ENCODE measurements around the gene CLDND2. TPM values are rescaled to one million over a fixed set of nuclear protein-coding genes. Genes with fewer than 3 reads are reported as not detected.

Gene CLDND2
- total RNA-seq, 1 donor from 2014 or later, result not detected

GRCh38 chr19:51346742-51347141, 22.1 kb downstream of the CLDND2 start:
- H3K4me1 ChIP-seq, result no peaks in the 10 kb centered on the region
- TF ChIP-seq CTCF (IDR thresholded peaks at IDR 0.05), result no peak
- no peaks in the 10 kb centered on the region for H3K9me3 ChIP-seq
- DNase-seq (ENCODE audit: low spot score in 2 of 2), result no peak
- H3K36me3 ChIP-seq, result peaks cover 20 to 40% of the 10 kb centered on the region in 2 donors
- no peak overlapping the region for H3K27ac ChIP-seq
- intact Hi-C loops (cut with DNase I), result no loop called here
- H3K4me3 ChIP-seq, result no peak overlapping the region
- no peaks in the 10 kb centered on the region for H3K27me3 ChIP-seq

DNA sequence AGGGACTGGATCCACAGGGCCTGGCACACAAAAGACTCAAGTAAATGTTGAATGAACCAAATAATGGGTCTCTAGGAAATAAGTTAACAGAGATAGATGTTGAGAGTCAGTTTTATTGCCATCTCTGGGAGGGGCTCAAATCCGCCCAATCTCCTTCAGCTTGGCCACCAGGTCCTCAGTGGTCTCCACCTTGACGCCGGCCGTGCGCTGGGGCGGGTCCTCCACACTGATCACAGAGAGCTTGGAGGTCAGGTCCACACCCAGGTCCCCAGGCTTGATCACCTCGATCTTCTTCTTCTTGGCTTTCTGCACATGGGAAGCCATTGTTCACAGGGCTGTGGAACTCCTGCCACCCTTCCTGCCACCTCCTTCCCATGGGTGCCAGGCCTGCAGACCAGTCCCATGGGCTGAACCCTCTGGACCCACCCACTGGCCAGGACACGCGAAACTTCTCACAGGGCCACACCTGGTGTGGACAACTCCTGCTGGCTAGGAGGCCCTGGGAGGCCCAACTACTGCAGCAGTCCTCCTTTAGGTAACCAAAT, 23.7 kb downstream of the CLDND2 start:
- H3K36me3 ChIP-seq, result peaks cover 11 to 24% of the 10 kb centered on the region in 2 donors
- no peak overlapping the region for H3K4me3 ChIP-seq
- H3K9me3 ChIP-seq, result no peaks in the 10 kb centered on the region
- intact Hi-C loops (cut with DNase I), result no loop called here
- TF ChIP-seq CTCF (IDR thresholded peaks at IDR 0.05), result no peak
- peaks cover 0 to 4% of the 10 kb centered on the region in 2 donors for H3K4me1 ChIP-seq
- no peak overlapping the region for H3K27ac ChIP-seq
- DNase-seq (ENCODE audit: low spot score in 2 of 2), result no peak
- no peaks in the 10 kb centered on the region for H3K27me3 ChIP-seq

DNA sequence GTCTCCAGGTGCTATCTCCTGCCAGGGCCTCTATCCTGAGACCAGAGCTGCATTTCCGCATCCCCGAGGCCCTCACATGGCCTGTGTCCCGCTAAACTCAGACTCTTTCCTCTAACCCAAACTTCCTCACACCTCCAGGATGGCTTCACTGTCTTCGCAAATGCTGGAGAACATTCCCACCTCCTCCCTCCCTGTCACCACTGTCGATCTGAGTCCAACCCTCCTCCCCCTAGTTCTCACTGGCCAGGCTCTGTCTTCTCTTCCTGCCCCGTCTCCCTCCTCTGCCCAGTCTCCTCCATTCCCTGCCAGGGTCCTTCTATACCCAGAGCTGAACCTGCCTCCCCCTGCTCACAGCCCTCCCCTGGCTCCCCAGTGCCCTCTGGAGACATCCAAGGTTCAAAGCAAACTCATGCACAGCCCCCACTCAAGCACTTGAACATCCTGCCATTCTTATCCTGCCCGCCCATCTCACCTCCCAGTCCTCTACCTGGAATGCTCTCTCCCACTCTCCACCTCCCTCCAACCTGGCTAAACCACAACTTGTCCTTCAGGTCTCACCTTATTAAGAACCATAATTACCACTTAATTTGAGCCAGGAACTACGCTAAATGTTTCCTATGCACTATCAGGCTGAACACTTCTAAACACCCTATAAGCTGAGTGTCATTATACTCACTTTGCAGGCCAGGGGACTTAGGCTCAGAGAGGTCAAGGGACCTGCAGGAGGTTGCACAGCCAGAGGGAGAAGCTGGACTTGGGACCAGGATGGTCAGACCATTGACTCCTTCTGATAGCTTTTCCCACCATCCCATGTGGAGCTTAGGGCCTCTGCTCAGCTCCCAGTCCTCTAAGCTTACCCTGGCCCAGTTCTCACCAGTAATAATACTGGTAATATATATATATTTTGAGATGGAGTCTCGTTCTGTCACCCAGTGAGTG, 25.9 kb downstream of the CLDND2 start:
- Histone ChIP-seq H3K4me1 (peaks cover 0 to 4% of the 10 kb centered on the region in 2 donors), H3K36me3 (peaks cover 8 to 21% of the 10 kb centered on the region in 2 donors), H3K27me3 (no peaks in the 10 kb centered on the region), H3K9me3 (no peaks in the 10 kb centered on the region), H3K27ac (peak overlapping the region in 1 of 2 donors; percentile 93), H3K4me3 (no peak overlapping the region)
- TF ChIP-seq CTCF (IDR thresholded peaks at IDR 0.05), result no peak
- intact Hi-C loops (cut with DNase I), result no loop called here
- DNase-seq (ENCODE audit: low spot score in 2 of 2), result no peak

DNA sequence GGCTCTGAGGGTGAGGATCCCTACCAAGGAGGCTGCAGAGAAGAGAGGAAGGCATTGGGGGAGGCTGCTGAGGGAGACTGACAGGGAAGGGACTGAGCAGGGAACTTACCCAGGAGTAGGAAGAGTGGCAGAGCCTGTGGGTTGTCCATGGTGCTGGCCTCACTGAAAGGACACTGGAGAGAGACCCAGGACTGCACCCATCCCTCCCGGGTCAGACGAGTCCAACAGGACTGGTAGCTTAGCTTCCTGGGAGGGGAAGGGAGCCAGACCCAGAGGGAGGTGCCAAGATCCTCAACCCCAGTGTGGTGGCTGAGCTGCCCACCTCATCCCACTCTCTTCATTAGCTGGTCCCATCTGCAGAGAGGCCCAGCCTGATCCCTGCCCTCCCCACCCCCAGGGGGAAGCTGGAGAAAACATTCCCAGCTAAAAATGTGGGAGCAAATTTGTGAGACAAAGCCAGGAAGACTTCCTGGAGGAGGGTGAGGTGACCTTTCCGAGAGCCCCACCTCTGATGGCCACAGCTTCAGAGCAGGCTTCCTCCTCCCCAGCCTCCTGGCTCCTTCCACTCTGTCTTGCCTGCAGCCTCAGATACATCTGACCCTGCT, 26.7 kb downstream of the CLDND2 start, which contains the start of gene VSIG10L:
Gene VSIG10L, minus strand, starts transcription at position 164 of the 605 bp plus-strand sequence. Its CDS starts 15 bp downstream, at position 149.
- Histone ChIP-seq H3K9me3 (no peaks in the 10 kb centered on the region), H3K4me1 (peaks cover 0 to 4% of the 10 kb centered on the region in 2 donors), H3K27ac (peak within 1 kb of the TSS; percentile 92 to 93), H3K27me3 (no peaks in the 10 kb centered on the region), H3K36me3 (peaks cover 8 to 15% of the 10 kb centered on the region in 2 donors), H3K4me3 (no peak within 1 kb of the TSS)
- TF ChIP-seq CTCF (IDR thresholded peaks at IDR 0.05), result no peak
- intact Hi-C loops (cut with DNase I), result loop anchor here (2.0 kb wide), 2 partner anchors 229 to 233 kb away; partner anchors contain the start of genes CTU1 and ZNF175
- no peak for DNase-seq (ENCODE audit: low spot score in 2 of 2)

GRCh38 chr19:51341066-51341465, 27.7 kb downstream of the CLDND2 start:
- TF ChIP-seq CTCF (IDR thresholded peaks at IDR 0.05), result no peak
- Histone ChIP-seq H3K27ac (peak overlapping the region; percentile 92 to 93), H3K4me1 (peaks cover 0 to 4% of the 10 kb centered on the region in 2 donors), H3K4me3 (no peak overlapping the region), H3K9me3 (no peaks in the 10 kb centered on the region), H3K36me3 (peaks cover 7 to 8% of the 10 kb centered on the region in 2 donors), H3K27me3 (no peaks in the 10 kb centered on the region)
- intact Hi-C loops (cut with DNase I), result loop anchor here (2.0 kb wide), 2 partner anchors 230 to 232 kb away; partner anchors contain the start of genes CTU1 and ZNF175
- no peak for DNase-seq (ENCODE audit: low spot score in 2 of 2)
